NCI-H146 treated with DMSO at 0.1 percent for 48 hours (cell line): ENCODE measurements around the gene CDC45.

Source experiments
- DNase-seq: peaks from one replicate; lab custom pipeline; 2025; ENCODE audit not compliant: unreplicated experiment; lab: John Stamatoyannopoulos, UW

Gene CDC45

GRCh38 chr22:19466848-19467752, 12.6 kb upstream of the CDC45 start:
- no peak for DNase-seq

GRCh38 chr22:19467912-19468311, 11.8 kb upstream of the CDC45 start:
- no peak for DNase-seq

GRCh38 chr22:19469421-19469820, 10.3 kb upstream of the CDC45 start:
- DNase-seq, result no peak

- no peak for DNase-seq
Observed at GRCh38 chr22:19470010-19470409, 9.7 kb upstream of the CDC45 start.

GRCh38 chr22:19471572-19471971, 8.1 kb upstream of the CDC45 start:
- no peak for DNase-seq

GRCh38 chr22:19472233-19472632, 7.5 kb upstream of the CDC45 start:
- DNase-seq, result no peak

- no peak for DNase-seq
Observed at GRCh38 chr22:19473578-19473977, 6.1 kb upstream of the CDC45 start.

GRCh38 chr22:19476023-19476422, 3.7 kb upstream of the CDC45 start:
- DNase-seq, result no peak

GRCh38 chr22:19477321-19478044, 2.2 kb upstream of the CDC45 start:
- DNase-seq, result no peak

- no peak for DNase-seq
Observed at GRCh38 chr22:19478045-19478900, 1.4 kb upstream of the CDC45 start.

GRCh38 chr22:19478901-19479354, 792 bp upstream of the CDC45 start, which contains the start of gene UFD1:
Gene UFD1, minus strand, starts transcription at chr22:19479193. Its CDS starts 108 bp downstream, at chr22:19479085.
- DNase-seq, result peak; percentile 78

- DNase-seq, result no peak
Observed at GRCh38 chr22:19480173-19480568, 451 bp downstream of the CDC45 start.

GRCh38 chr22:19480789-19481188, 1.1 kb downstream of the CDC45 start:
- no peak for DNase-seq

- DNase-seq, result no peak
Observed at GRCh38 chr22:19482297-19482696, 2.6 kb downstream of the CDC45 start.

- no peak for DNase-seq
Observed at GRCh38 chr22:19483481-19484244, 3.9 kb downstream of the CDC45 start.

- DNase-seq, result no peak
Observed at GRCh38 chr22:19488285-19488684, 8.6 kb downstream of the CDC45 start.

GRCh38 chr22:19488884-19489843, 9.4 kb downstream of the CDC45 start:
- DNase-seq, result no peak

- no peak for DNase-seq
Observed at GRCh38 chr22:19490628-19491230, 11.0 kb downstream of the CDC45 start.
